HG02970 (cell line): ENCODE data around the gene EPN3.

Source experiments
- ATAC-seq: cut with Tn5 transposase; IDR thresholded peaks from one replicate; pipeline ENCODE4 v1.9.1; 2021; ENCODE audit warnings: mild to moderate bottlenecking, moderate library complexity, moderate number of reproducible peaks; ENCODE audit not compliant: unreplicated experiment, low FRiP score

Gene EPN3

DNA sequence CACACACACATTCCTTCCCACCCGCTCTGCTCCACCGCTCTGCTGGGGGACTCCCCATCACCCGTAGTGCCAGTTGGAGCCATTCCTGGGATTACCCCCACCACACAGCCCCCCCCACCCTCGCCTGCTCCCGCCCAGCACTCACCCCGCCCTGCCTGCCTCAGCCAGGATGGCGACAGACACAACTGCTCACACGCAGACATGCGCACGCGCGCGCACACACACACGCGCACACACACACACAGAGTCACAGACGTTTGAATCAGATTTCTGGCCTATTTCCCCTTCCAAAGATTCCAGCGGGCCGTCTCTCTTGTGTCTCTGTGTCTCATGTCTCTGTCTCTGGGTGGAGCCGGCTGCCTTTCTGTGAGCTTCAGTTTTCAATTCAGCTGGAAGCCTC is 32.4 kb downstream of the EPN3 start:
- no peak for ATAC-seq

DNA sequence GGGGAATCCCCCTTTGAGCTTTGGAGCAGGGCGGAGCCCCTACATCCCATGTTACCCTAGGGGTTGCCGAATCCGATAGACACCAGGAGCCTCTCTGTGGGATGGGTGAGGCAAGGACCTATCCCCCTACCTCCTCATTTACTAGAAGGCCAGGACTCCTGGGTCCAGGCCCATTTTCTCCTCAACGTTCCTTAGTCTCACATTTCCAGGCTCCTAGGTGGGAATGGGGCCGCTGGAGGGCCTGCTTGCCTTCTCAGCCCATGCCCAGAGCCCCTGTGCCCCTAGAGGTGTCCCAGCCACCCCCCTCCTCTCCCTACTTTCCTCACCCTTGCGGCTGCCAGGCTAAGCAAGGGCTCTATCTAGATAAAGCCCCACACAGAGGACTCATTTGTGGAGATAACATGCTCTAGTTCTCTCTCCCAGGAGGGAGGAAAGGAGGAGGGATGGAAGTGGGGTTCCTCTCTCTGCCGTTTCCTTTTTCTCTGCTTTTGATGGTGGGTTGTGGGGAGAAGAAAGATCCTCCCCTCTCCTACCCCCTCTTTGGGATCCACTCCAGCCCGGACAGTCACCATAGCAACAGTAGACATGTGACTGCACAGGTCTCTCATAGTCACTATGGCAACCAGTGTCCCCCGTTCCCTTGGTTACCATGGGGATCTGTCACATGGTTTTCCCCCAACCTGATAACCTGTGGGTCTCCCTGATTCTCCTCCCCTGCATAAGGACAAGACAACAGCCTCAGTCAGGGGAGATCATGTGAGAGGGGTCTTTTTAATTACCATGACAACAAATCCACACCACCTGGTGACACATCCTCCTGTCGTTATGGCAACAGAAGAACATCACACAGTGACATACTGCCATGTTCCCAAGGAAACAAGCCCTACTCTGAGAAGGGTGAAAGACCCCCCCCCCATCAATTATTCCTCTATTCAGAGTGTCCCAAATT is 33.1 kb downstream of the EPN3 start:
- ATAC-seq: no peak

DNA sequence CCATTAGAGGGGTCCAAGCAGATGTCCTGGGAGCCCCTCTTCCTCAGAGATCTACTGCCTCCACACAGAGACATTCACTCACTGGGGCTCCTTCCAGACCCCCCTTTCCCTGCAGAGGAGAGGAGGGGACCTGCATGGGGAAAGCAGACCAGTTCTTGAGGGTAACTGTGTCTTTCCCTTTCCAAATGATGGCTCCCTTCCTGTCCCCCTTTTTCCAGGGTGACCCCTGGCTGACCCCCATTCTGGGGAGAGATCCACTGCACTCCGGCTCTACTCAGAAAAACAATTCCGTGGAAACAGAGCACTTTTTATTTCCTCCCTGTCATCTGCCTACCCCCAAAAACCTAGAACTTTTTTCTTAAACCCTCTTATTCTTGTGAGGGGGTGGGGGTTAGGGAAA is 34.4 kb downstream of the EPN3 start:
- ATAC-seq: no peak

DNA sequence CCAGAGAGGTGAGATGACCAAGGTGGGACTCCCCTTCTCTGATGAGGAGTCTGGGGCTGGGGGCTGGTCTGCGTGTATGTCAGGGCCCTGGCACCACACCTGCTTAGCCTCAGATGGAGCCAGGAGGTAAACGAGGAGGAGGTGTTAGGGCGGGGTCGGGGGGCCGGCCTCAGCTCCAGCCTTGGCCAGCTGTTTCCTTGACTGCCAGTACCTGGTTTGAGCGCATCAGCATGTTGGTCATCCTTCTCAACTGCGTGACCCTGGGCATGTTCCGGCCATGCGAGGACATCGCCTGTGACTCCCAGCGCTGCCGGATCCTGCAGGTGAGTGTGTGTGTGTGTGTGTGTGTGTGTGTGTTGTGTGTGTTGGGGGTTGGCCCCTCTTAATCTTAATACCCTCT is 36.1 kb downstream of the EPN3 start:
- no peak for ATAC-seq

DNA sequence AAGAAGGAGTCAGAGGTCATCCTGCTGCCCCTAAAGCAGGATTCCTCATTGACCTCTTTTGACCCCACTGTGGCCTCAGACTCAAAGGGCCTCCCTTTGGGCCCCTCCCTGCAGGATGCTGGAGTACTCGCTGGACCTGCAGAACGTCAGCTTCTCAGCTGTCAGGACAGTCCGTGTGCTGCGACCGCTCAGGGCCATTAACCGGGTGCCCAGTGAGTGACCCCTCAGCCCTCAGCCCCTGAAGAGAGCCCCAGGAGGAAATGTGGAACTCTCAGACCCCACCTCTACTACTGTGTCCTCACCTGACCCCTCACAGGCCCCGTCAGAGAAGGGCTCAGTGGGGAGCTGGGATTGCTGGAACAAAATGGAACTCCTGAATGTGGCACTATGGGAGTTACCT is 37.1 kb downstream of the EPN3 start:
- ATAC-seq: no peak

DNA sequence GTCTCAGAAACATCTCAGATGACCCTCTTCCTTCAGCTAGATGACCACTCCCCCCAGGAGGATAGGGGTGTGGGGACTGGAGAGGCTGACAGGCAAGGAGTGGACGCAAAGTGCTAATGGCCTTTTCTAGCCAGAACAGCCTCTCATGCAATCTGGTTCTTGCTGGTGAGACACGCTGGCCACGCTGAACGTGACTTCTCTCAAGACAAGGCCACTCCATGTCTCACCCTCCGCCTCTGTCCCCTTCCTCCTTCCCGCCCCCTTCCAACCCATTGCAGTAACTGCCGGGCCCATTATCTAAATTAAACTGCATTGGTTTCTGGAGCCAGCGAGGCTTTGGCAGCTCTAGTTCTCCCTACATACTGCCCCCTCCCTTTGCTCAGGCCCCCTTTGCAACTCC is 37.5 kb downstream of the EPN3 start:
- ATAC-seq: no peak

DNA sequence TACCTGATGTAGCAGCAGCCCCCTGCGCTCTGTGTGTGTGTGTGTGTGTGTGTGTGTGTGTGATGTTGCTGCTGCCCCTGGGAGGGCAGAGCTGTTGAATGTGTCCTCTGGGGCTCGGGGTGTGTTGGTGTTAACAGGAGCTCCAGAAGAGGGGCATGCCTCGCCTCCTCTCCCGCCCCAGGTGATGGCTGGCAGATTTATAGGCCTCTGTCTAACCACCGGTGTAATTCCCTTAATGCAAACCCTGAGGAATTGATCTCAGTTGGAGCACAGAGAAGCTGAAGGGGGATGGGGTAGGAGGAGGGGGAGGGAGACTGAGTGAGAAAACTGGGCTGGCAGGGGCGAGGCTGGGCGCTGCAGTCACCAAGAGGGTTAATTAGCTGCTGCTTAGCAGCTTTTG is 38.0 kb downstream of the EPN3 start:
- ATAC-seq: no peak

DNA sequence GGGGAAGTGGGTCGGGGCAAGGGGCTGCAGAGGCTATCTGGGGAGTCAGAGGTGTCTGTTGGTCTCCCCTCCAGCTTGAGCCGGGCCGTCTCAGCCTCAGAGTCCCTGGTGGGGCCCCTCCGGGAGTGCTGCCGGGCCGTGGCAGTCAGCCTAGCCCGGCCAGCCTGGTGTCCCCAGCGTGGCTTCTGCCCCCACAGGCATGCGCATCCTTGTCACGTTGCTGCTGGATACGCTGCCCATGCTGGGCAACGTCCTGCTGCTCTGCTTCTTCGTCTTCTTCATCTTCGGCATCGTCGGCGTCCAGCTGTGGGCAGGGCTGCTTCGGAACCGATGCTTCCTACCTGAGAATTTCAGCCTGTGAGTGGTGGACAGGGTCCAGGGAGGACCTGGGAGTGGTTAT is 39.1 kb downstream of the EPN3 start:
- ATAC-seq: no peak

DNA sequence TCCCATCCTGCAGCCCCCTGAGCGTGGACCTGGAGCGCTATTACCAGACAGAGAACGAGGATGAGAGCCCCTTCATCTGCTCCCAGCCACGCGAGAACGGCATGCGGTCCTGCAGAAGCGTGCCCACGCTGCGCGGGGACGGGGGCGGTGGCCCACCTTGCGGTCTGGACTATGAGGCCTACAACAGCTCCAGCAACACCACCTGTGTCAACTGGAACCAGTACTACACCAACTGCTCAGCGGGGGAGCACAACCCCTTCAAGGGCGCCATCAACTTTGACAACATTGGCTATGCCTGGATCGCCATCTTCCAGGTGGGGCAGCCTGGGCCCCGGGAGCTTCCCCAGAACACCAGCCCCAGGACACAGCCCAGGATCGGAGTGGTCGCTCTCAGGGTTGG is 40.0 kb downstream of the EPN3 start:
- ATAC-seq: no peak

DNA sequence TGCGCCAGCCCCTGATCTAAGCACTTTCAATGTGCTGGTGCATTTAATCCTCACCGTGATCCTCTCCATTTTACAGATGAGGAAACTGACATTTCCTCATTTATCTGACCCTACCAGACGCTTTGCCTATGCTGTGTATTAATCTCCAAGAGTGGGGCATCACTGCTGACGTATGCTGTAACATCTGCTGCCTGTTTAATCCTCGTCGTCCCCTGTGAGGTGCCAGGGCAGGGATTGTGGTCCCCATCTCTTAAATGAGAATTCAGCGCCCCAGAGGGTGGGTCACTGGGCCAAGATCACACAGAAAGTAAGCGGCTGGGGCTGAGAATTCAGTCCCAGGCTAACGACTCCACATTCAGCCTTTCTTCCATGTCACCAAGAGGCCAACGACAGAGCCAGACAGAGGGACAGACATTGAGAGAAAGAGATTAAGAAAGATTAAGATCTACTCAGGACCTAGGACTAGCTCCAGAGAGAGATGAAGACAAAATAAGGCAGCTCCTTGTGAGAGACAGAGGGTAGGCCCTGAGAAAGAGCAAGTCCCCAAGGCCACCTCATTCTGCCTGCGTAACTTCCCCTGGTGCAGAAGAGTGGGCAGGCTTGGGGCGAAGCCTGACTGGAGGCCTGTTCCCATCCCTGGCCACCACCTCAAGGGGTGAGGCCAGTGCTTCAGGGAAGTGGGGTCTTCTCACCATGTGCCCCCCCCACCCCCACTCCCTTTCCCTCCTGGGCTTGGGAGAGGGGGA is 41.5 kb downstream of the EPN3 start:
- ATAC-seq: no peak

DNA sequence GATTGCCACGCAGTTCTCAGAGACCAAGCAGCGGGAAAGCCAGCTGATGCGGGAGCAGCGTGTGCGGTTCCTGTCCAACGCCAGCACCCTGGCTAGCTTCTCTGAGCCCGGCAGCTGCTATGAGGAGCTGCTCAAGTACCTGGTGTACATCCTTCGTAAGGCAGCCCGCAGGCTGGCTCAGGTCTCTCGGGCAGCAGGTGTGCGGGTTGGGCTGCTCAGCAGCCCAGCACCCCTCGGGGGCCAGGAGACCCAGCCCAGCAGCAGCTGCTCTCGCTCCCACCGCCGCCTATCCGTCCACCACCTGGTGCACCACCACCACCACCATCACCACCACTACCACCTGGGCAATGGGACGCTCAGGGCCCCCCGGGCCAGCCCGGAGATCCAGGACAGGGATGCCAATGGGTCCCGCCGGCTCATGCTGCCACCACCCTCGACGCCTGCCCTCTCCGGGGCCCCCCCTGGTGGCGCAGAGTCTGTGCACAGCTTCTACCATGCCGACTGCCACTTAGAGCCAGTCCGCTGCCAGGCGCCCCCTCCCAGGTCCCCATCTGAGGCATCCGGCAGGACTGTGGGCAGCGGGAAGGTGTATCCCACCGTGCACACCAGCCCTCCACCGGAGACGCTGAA is 43.2 kb downstream of the EPN3 start:
- no peak for ATAC-seq

DNA sequence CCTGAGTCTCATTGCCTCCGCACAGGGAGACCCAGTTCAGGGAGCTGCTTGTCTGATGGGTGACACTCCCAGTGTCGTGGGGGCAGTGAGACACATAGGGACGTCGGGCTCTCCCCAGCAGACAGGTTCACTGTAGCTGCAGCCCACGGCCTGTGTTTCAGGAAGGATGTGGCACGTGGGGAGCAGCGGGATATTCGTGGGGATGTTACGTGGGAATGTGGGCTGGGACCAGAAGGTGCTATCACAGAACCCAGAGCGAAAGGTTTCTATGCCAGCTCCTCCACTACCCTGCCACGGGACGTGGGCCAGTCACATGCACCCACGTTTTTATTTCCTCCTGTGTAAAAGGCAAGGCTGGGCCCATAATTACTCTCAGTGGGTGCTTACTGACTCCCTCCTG is 44.3 kb downstream of the EPN3 start:
- no peak for ATAC-seq

DNA sequence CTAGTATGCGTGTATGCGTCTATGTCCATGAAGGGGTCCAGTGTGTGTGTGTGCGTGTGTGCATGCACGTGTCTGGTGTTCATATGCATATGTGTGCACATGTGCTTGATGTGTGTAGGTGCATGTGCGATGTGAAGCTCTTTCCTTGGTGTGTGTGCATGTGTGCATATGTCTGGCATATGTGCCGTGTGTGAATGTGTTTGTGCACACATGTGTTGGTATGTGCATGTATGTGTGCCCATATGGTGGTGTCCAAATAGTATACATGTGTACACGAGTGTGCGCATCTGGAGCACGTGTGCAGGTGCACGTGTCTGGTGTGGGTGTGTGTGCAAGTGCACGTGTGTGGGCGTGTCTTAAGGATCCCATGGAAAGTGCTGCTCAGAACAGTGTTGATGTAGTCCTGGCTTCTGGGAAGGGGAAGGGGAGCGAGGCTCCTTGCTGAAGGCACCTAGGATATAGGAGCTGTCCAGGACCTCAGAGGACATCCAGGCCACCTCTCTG is 45.0 kb downstream of the EPN3 start:
- no peak for ATAC-seq

DNA sequence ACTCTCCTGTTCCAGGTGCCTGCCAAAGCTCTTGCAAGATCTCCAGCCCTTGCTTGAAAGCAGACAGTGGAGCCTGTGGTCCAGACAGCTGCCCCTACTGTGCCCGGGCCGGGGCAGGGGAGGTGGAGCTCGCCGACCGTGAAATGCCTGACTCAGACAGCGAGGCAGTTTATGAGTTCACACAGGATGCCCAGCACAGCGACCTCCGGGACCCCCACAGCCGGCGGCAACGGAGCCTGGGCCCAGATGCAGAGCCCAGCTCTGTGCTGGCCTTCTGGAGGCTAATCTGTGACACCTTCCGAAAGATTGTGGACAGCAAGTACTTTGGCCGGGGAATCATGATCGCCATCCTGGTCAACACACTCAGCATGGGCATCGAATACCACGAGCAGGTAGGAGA is 45.6 kb downstream of the EPN3 start:
- no peak for ATAC-seq

DNA sequence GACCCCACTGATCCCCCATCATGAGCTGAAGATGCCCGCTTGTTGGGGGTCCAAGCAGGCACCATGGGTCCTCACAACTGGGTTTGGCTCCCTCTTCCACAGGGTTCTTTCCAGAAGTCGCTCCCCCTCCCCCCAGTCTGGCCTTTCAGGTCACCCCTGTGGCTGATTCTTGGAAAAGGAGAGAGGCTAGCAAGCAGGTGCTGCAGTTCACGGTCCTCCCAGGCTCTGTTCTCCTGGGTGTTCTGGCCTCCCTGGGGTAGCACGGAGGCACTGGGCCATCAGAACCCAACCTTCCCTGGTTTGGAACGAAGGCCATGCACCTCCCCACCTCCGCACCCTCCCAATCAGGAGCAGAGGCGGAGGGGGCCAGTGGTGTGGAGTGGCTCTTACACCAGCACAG is 46.9 kb downstream of the EPN3 start:
- no peak for ATAC-seq

DNA sequence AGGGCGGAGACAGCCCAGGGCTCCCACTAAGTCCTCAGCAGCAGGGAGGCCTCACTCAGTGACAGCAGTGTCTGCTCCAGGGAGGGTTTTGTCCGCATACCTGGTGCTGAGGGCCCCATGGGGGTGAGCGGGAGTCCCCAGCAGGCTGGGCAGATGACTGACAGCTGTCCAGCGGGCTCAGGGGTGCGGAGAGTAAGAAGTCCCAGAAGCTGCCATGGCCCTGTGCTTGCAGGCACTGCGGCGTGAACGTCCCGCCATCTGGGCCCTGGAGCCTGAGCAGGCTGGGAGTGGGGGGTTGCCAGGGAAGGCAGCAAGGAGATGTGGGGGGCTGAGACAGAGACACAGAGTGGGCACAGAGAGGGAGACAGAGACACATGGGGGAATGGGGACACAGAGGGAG is 48.1 kb downstream of the EPN3 start:
- ATAC-seq: no peak

DNA sequence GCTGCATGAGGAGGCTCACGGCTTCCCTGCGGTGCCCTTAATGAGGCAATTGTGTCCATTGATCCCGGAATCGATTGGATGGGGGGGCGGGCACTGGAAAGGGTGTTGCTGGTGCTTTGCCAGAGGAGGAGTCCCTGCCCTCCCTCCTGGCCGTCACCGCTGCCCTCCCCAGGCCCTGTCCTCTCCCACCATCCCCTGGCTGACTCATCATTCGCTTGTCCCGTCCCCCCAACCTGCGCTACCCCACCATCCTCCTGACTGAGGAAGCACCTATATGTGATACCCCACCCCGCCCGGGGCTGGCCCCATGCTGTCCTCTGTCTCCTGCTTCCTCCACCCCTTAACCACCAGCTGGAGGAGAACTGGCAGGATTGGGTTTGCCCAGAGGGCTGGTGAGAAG is 48.8 kb downstream of the EPN3 start:
- no peak for ATAC-seq

DNA sequence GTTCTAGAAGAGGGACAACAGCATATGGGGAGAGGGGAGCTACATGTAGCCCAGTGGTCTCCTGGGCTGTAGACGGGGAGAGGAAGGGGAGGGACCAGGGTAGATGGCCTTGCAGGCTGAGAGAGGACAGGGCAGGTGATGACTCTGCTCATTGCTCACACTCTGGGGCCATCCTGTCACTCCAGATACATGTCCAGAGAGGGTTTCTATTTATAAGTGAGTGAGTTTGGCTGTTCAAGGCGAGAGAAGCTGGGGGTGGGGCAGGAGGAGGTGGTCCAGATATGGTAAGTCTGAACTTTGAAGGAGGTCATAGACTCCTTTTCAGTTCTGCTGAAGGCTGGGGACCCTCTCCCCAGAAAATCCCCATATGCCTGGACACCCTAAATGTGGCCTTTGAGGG is 50.2 kb downstream of the EPN3 start:
- no peak for ATAC-seq

DNA sequence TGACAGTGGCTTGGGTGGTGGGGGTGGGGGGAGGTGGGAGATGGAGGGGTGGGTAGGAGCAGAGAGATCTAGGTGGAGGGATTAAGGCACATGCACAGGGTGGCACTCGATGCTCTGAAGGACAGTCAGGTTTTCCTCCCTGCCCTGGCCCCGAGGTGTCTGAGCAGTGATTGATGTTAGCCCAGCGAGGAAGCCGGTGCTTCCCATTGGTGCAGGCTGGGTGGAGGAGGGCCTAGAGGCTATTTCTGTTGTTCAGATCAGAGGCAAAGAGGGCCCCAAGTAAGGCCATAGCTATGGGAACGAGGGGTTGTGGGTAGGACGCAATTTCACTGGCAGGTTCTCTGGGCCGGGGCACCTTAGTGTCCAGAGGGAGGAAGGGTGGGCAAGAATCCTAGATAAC is 51.1 kb downstream of the EPN3 start:
- no peak for ATAC-seq

DNA sequence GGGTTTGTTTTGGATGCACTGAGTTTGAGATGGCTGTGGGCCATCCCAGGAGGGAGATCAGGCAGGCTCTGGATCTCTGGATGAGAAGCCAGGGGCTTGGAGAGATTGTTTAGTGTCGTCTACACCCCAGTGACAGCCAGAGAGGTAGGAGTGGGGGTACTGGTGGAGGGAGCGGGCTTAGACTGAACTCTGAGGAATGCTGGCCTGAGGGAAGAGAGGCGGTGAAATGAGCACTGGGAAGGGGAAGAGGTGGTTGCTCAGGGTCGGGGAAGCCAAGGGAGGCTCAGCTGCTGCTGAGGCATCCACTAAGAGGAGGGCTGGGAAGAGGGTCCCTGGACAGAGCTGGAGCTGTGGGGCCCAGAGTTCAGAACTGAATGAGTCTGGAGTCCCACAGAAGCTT is 51.6 kb downstream of the EPN3 start:
- ATAC-seq: no peak

DNA sequence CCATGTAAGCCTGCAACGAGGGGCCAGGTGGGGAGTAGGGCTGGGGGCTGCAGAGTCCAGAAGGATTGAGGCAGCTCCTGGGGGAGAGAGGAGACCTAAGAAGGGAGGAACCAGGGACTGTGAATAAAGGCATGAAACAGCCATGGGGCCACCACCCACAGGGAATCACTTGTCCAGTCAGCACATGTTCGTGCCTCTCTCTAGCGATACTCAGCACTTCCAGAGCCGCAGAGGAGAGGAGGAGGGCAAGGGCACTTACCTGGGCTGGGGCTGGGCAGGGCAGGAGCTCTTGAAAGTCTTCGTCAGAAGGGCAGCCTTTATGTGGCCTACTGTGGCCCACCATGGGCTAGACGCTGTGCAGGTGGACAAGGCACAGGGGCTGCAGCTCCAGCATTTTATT is 52.2 kb downstream of the EPN3 start:
- no peak for ATAC-seq
